NCI-H1092 (cell line): ENCODE measurements around the gene TWSG1.
"Not testable (repeated sequence)": the region's sequence is repeated elsewhere in the genome, so short reads cannot be mapped to it uniquely, and the experiment has no call there.

Source experiments
- DNase-seq: peaks from one replicate; lab custom pipeline; 2025; lab: John Stamatoyannopoulos, UW

Gene TWSG1

GRCh38 chr18:9335697-9336045 lies 1.1 kb downstream of the TWSG1 start:
- no peak for DNase-seq

- no peak for DNase-seq
Measured at GRCh38 chr18:9336827-9337226, 2.3 kb downstream of the TWSG1 start.

- no peak for DNase-seq
Measured at GRCh38 chr18:9337873-9338272, 3.3 kb downstream of the TWSG1 start.

- no peak for DNase-seq
Measured at GRCh38 chr18:9340472-9340871, 5.9 kb downstream of the TWSG1 start.

- DNase-seq: no peak
Measured at GRCh38 chr18:9343577-9343976, 9.0 kb downstream of the TWSG1 start.

- no peak for DNase-seq
Measured at GRCh38 chr18:9346775-9347174, 12.2 kb downstream of the TWSG1 start.

GRCh38 chr18:9348079-9348671 lies 13.6 kb downstream of the TWSG1 start:
- DNase-seq: no peak

- no peak for DNase-seq
Measured at GRCh38 chr18:9348766-9349165, 14.2 kb downstream of the TWSG1 start.

GRCh38 chr18:9353596-9353995 lies 19.0 kb downstream of the TWSG1 start:
- no peak for DNase-seq

- no peak for DNase-seq
Measured at GRCh38 chr18:9354256-9354655, 19.7 kb downstream of the TWSG1 start.

- no peak for DNase-seq
Measured at GRCh38 chr18:9356976-9357375, 22.4 kb downstream of the TWSG1 start.

GRCh38 chr18:9359796-9360195 lies 25.2 kb downstream of the TWSG1 start:
- DNase-seq: no peak

- DNase-seq: no peak
Measured at GRCh38 chr18:9361191-9361590, 26.6 kb downstream of the TWSG1 start.

- no peak for DNase-seq
Measured at GRCh38 chr18:9362869-9363268, 28.3 kb downstream of the TWSG1 start.

- DNase-seq: no peak
Measured at GRCh38 chr18:9364242-9364641, 29.7 kb downstream of the TWSG1 start.

- DNase-seq: no peak
Measured at GRCh38 chr18:9365406-9365805, 30.8 kb downstream of the TWSG1 start.

GRCh38 chr18:9366126-9366714 lies 31.6 kb downstream of the TWSG1 start:
- DNase-seq: peak; percentile 1

GRCh38 chr18:9373254-9373653 lies 38.7 kb downstream of the TWSG1 start:
- DNase-seq: not testable (repeated sequence)

GRCh38 chr18:9379118-9379517 lies 44.5 kb downstream of the TWSG1 start:
- no peak for DNase-seq

- DNase-seq: no peak
Measured at GRCh38 chr18:9380101-9380500, 45.5 kb downstream of the TWSG1 start.

- peak; percentile 88 for DNase-seq
Measured at GRCh38 chr18:9380621-9381395, 46.2 kb downstream of the TWSG1 start.

- DNase-seq: no peak
Measured at GRCh38 chr18:9386879-9387278, 52.3 kb downstream of the TWSG1 start.

- DNase-seq: no peak
Measured at GRCh38 chr18:9387891-9388290, 53.3 kb downstream of the TWSG1 start.

GRCh38 chr18:9389706-9390105 lies 55.1 kb downstream of the TWSG1 start:
- DNase-seq: no peak
